Measurements from ENCODE around the gene BBLN.
A peak's percentile ranks its signal among the peaks of the same experiment; 100 is the strongest.

Gene BBLN

GRCh38 chr9:128191406-128192046 is 31.5 kb downstream of the BBLN start, which contains the start of gene CIZ1:
TSS of gene CIZ1 (minus strand) at chr9:128191572. CDS start at chr9:128190857, 715 bp downstream.
- no peak for DNase-seq (ENCODE audit: low read depth)

GRCh38 chr9:128192601-128193371 is 32.7 kb downstream of the BBLN start:
- DNase-seq (ENCODE audit: low read depth) = no peak

GRCh38 chr9:128193469-128194096 is 33.5 kb downstream of the BBLN start:
- DNase-seq (ENCODE audit: low read depth) = no peak

DNA sequence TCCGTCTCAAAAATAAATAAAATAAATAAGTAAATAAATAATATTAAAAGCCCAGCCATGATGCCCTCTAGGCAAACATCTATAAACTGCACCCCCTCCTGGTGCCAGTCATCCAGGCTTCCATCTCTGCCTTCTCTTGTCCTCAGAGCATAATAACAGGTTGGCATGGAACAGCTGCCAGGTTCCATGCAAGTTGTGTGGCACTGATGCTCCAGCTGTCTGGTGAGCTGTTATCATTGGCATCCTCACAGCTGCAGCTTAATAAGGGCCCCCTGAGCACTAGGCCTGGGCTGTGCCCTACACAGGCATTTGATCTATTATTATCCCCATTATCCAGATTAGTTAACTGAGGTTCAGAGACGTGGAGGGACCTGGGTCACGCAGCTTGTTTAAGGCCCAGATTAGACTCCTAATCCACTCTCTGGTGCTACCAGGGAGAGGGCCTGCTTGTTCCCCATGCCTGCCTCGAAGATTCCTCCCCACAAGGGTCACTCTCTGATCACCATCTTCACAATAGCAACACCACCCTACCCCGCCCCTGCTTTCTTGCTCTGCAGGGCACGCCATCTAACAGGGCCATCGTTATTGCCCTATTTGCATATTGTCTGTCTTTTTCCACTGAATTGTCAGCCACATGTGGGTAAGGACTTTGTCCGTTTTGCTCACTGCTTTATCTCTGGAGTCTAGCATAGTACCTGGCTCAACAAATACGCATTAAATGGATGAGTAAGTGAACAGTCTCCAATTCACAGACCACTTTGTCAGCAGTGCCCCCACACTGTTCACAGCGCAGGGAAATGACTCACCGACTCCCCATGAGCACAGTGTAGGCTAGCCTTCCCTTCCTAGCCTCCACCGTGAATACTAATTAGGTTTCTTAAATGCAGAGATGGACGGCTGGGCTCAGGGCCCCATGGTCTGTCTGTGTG is 41.6 kb downstream of the BBLN start:
- DNase-seq (ENCODE audit: low read depth) = no peak

DNA sequence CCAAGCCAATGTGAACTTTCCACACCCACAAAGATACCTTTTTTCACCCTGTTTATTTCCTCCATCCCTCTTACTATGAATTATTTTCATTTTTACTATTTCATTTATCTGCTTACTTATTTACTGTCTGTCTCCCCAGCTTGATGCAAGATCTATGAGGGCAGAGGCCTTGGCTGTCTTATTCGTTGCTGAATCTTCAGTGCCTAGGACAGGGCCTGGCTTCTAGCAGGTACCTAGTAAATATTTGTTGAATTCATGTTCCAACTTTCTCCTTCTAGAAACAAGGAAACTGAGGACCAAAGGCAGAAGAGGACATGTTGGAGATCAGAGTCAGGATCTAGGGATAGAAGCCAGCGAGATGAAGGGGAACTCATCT is 42.6 kb downstream of the BBLN start:
- DNase-seq (ENCODE audit: low read depth) = no peak

GRCh38 chr9:128203024-128203706 is 43.1 kb downstream of the BBLN start, which contains the start of gene DNM1:
TSS of gene DNM1 (plus strand) at chr9:128203379. CDS start at chr9:128203471, 92 bp downstream.
- DNase-seq (ENCODE audit: low read depth) = peak; percentile 17

DNA sequence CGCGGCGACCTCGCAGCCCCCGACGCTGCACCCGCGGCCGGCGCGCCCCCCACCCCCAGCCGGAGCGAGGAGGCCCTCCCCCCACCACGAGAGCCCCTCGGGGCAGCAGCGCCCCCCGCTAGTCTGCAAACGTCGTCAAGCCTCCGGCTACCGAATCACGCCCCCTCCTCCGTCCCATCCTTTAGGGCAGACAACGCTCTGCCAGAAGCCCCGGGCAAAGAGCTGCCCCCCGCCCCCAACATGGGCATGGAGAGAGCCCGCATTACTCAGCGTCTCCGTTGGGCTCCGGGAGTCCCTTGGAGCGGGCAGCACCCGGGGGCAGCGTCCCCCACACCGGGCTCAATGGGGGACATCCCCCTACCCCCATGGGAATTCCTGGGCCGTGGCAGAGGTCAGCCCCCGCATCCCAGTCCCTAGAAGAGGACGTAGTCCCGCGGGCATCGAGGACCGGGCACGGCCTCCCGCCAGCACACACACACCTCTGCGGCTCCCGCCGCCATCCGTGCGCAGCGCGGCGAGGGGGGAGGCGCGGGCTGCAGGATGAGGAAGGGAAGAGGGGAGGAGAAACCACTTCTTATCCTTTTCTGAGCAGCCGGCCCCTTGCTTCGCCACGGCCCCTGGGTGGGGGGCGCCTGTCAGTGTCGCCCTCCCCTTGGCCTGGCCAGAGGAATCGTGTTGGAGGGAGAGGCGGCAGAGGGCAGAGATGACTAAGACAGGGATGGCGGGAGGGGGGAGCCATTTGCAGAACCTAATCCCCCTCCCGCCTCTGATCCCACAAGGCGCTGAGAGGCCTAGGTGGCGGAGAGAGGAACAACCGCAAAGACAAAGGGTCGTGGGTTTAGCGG is 43.9 kb downstream of the BBLN start:
- DNase-seq (ENCODE audit: low read depth) = no peak

DNA sequence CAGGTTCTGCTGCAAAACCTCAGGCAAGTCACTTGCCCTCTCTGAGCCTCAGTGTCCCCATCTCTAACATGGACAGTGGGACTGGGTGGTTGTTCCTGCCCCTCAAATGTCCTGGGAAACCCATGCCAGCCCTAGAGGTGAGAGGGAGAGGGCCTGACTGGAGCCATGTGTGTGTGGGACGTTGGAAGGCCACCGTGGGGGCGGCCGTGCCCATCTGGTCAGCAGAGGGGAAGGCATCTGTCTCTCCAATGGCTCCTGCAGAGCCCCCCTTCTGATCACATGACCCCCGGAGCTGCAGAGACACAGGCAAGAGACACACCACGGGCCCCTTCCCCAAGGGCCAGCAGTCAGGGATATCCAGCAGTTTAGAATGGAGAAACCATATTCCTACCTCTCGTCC is 44.8 kb downstream of the BBLN start:
- DNase-seq (ENCODE audit: low read depth) = no peak

DNA sequence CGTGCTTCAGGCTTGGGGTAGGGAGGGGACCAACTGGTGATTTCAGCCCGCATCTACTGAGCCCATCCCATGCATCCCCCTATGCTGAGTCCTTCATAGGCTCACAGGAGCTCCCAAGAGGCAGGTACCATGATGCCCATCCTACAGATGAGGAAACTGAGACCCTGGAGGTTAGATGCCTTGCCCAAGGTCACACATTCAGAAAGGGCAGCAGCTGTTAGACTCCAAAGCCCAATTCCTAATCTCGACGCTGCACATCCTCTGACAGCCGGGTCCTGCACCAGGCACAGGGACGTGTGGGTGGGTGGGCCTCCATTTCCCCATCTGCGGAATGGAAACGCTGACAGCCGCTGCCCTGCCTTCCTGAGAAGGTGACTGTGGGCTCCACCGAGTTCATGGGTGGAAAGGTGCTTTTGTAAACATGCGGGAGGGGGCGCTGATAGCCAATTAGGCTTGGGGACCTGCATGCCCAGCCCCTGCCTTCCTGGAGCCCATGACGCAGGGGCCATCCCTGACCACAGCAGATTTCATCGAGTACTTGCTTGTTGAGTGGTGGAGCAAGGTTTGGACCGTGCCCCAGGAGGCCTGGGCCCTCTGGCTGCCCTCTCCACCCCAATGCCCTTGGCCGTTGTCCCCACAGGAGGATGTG is 45.4 kb downstream of the BBLN start:
- DNase-seq (ENCODE audit: low read depth) = no peak

GRCh38 chr9:128206484-128206883 is 46.4 kb downstream of the BBLN start:
- no peak for DNase-seq (ENCODE audit: low read depth)

- DNase-seq (ENCODE audit: low read depth) = no peak
Observed at GRCh38 chr9:128206916-128207910, 47.1 kb downstream of the BBLN start.

DNA sequence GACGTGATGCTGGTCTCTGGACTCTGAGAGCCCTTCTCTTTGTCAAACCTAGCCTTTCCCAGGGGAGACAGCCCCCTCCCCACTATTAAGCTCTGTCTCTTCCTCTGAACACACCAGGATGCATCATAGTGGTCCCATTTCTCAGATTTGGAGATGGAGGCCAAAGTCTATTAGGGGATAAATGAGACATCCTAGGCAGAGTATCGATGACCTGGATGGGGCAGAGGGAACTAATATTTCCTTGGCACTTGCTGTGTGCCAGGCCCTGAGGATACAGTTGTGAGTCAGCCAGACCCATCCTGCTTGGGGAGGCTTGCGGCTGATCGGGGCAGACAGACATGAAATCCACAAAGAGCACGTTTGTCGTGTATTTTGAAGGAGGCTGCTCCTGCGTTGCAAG is 48.3 kb downstream of the BBLN start:
- no peak for DNase-seq (ENCODE audit: low read depth)

GRCh38 chr9:128208946-128209669 is 49.0 kb downstream of the BBLN start:
- no peak for DNase-seq (ENCODE audit: low read depth)

DNA sequence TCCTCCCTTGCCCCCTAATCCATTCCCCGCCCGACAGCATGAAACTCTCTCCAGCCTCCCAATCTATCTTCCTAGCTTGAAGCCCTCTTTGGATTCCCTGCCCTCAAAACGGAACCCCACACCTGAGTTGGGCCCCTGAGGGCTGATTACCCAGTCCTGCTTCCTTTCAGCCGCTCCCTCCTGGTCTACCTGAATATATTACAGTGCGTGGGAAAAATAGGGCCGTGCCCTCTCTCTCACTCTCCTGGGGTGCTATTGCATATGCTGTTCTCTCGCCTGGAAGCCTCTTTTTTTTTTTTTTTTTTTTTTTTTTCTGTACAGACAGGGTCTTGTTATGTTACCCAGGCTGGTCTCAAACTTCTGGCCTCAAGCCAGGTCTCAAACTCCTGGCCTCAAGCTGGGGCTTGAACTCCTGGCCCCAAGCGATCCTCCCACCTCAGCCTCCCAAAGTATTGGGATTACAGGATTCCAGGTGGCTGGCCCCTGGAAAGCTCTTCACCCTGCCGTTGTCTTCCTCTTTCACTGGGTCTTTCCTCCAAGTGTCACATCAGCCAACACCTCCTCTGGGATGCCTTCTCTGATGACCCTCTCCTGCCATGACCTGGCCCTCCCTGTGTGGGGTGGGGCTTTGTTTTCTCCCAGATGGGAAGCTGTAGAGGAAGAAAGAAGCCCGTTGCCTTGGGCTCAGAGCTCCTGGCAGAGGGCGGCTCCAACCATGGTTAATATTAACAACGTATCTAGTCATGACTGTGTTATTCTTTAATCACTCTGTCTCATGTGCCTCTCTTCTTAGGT is 51.3 kb downstream of the BBLN start:
- DNase-seq (ENCODE audit: low read depth) = no peak

DNA sequence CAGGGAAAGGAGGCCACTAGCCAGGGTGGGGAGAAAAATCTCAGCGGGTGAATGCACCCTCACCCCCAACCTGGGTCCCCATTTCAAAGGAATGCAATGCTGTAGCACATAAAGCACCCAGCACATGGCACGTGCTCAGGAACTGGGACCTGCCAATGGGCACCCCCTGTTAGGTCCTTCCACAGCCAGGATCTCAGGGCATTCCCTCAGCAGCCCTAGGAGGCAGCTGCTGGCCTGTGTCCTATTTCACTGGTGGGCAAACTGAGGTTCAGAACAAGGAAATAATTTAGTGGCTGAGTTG is 51.9 kb downstream of the BBLN start:
- DNase-seq (ENCODE audit: low read depth) = no peak

Data from stimulated activated CD8-positive, alpha-beta memory T cell treated with anti-CD3 and anti-CD28 coated beads, Interleukin-7, amount 100 ng/mL, for 24 hours (primary cell).